A549 (cell line): ENCODE measurements around the gene ZNRF4. TPM values are rescaled to one million over a fixed set of nuclear protein-coding genes. Genes with fewer than 3 reads are reported as not detected.
"Not testable (repeated sequence)": the region's sequence is repeated elsewhere in the genome, so short reads cannot be mapped to it uniquely, and the experiment has no call there.

ENCODE experiments used
- ATAC-seq, 2 experiments: fragments of 200-7000 bp in 1 of 2; fragments of >200 bp in 1 of 2; cut with Nextera tagmentation in 1 of 2; cut with Tn5 transposase in 1 of 2; 3 replicates each; pipeline versions ENCODE4 v1.8.0 to v1.9.1; 2018 to 2020; ENCODE audit warnings: mild to moderate bottlenecking in 1 of 2, moderate library complexity in 1 of 2
- CTCF ChIA-PET: fragments of 300-600 bp; sonication (Branson Sonifier 250); formaldehyde crosslinking; extraction: SDS; loops from one replicate; lab custom pipeline; 2021; ENCODE audit warnings: antibody characterized with exemption, inconsistent platforms; lab: Yijun Ruan, JAX
- POLR2A ChIA-PET: fragments of 350-600 bp; formaldehyde crosslinking; extraction: SDS; loops from one replicate; lab custom pipeline; 2021; ENCODE audit warnings: antibody characterized with exemption, inconsistent platforms; lab: Yijun Ruan, JAX
- DNase-seq, 2 experiments: peaks; one replicate each; pipeline versions ENCODE4 v3.0.0 to v3.0.0-alpha.2; 2011 to 2016; ENCODE audit warnings: low read depth in 1 of 2, low spot score in 1 of 2
- FAIRE-seq: peaks from 2 replicates; lab custom pipeline; 2011; peaks lifted over from hg19 to GRCh38; lab: Jason Lieb, UNC
- H3K27ac ChIP-seq, 2 experiments: fragments of >200 bp; sonication (Bioruptor Twin); formaldehyde crosslinking; 3 replicates each; pipeline ENCODE4 v1.5.1; 2016 to 2017
- H3K4me1 ChIP-seq: fragments of >200 bp; sonication (Bioruptor Twin); formaldehyde crosslinking; 3 replicates; pipeline ENCODE4 v1.6.1; 2016
- H3K4me2 ChIP-seq: fragments of >200 bp; sonication (Bioruptor Twin); formaldehyde crosslinking; 3 replicates; pipeline ENCODE4 v1.6.1; 2016
- H3K4me3 ChIP-seq: fragments of >200 bp; sonication (Bioruptor Twin); formaldehyde crosslinking; 3 replicates; pipeline ENCODE4 v1.5.1; 2016
- H3K9me3 ChIP-seq: fragments of >200 bp; sonication (Bioruptor Twin); formaldehyde crosslinking; 3 replicates; pipeline ENCODE4 v1.6.1; 2016
- CHD2 ChIP-seq: fragments of 150-350 bp; IDR thresholded peaks from 2 replicates; pipeline ENCODE4 v1.6.1; 2014; ENCODE audit warnings: low read length; ENCODE audit not compliant: partially characterized antibody
- EHF ChIP-seq: fragments of 250-450 bp; sonication (Bioruptor Pico); IDR thresholded peaks from 2 replicates; pipeline ENCODE4 v1.5.0; 2020; ENCODE audit warnings: mild to moderate bottlenecking
- GATA3 ChIP-seq: IDR thresholded peaks from 2 replicates; pipeline ENCODE4 v1.6.1; 2012; ENCODE audit warnings: borderline replicate concordance
- HEYL ChIP-seq: fragments of 250-450 bp; sonication (Bioruptor Pico); IDR thresholded peaks from 2 replicates; pipeline ENCODE4 v1.8.0; 2021; ENCODE audit warnings: mild to moderate bottlenecking, moderate library complexity
- HOXA7 ChIP-seq: fragments of 250-450 bp; sonication (Bioruptor Pico); IDR thresholded peaks from 2 replicates; pipeline ENCODE4 v1.5.0; 2020; ENCODE audit warnings: mild to moderate bottlenecking, moderate library complexity
- MAFK ChIP-seq: fragments of 450-650 bp; IDR thresholded peaks from 2 replicates; pipeline ENCODE4 v1.6.1; 2014; ENCODE audit not compliant: partially characterized antibody
- MAZ ChIP-seq: fragments of 150-350 bp; IDR thresholded peaks from 2 replicates; pipeline ENCODE4 v1.6.1; 2014; ENCODE audit warnings: antibody characterized with exemption, low read depth, low read length, borderline replicate concordance
- NFE2L2 ChIP-seq: fragments of 150-350 bp; conservative IDR thresholded peaks from 2 replicates; pipeline ENCODE4 v1.6.1; 2014; ENCODE audit warnings: low read length
- NPAS2 ChIP-seq: fragments of 250-450 bp; sonication (Bioruptor Pico); IDR thresholded peaks from 2 replicates; pipeline ENCODE4 v1.8.0; 2022; ENCODE audit warnings: mild to moderate bottlenecking, moderate library complexity, borderline replicate concordance
- NR3C1 ChIP-seq: fragments of >200 bp; sonication (Bioruptor Twin); formaldehyde crosslinking; IDR thresholded peaks from 3 replicates; pipeline ENCODE4 v1.6.1; 2017
- POLR2A ChIP-seq: IDR thresholded peaks from 2 replicates; pipeline ENCODE4 v1.6.1; 2012; ENCODE audit warnings: mild to moderate bottlenecking, low read length
- TP53 ChIP-seq: fragments of 250-450 bp; sonication (Bioruptor Pico); IDR thresholded peaks from 2 replicates; pipeline ENCODE4 v1.5.0; 2021; ENCODE audit warnings: mild to moderate bottlenecking, moderate library complexity
- ZC3H11A ChIP-seq: fragments of 450-650 bp; IDR thresholded peaks from 2 replicates; pipeline ENCODE4 v1.6.1; 2014; ENCODE audit warnings: antibody characterized with exemption, mild to moderate bottlenecking
- ZFP36 ChIP-seq: fragments of 450-650 bp; IDR thresholded peaks from 2 replicates; pipeline ENCODE4 v1.6.1; 2014; ENCODE audit warnings: borderline replicate concordance; ENCODE audit not compliant: partially characterized antibody
- ZNF302 ChIP-seq: fragments of 250-450 bp; sonication (Bioruptor Pico); IDR thresholded peaks from 2 replicates; pipeline ENCODE4 v1.9.0; 2021; ENCODE audit warnings: inconsistent platforms, mild to moderate bottlenecking, moderate library complexity
- WGBS: methylation state at CpG from one replicate; pipeline ENCODE4 v1.1.6; 2017; ENCODE audit errors: missing lambda C conversion rate; 5-methylcytosine and 5-hydroxymethylcytosine counted together
- polyA plus RNA-seq, 4 experiments: library from polyadenylated mRNA; depleted of rRNA in 3 of 4; stranded (reverse); fragments of >200 nt; fragmentation: RNase III in 1 of 4; extraction: RNeasy Plus Mini Kit Qiagen cat#74134 plus additional on column Dnase treatment in 1 of 4; gene quantifications; 2 replicates in 3 of 4; 3 replicates in 1 of 4; pipeline ENCODE4 v1.2.3, GENCODE V29; 2011 to 2017
- TF ChIP-seq, protein P1 (sequence below): fragments of 200-600 bp; sonication (generic); IDR thresholded peaks from 2 replicates; pipeline ENCODE4 v1.6.1; 2016; ENCODE audit warnings: antibody characterized with exemption, mild to moderate bottlenecking, moderate library complexity
- TF ChIP-seq, protein P2 (sequence below): fragments of >200 bp; sonication (Bioruptor Twin); formaldehyde crosslinking; IDR thresholded peaks from 2 replicates; pipeline ENCODE4 v1.6.1; 2016
- TF ChIP-seq, protein P3 (sequence below): fragments of 150-350 bp; IDR thresholded peaks from 2 replicates; pipeline ENCODE4 v1.6.1; 2014; ENCODE audit warnings: low read depth, mild to moderate bottlenecking, low read length
- TF ChIP-seq, protein P4 (sequence below): fragments of 450-650 bp; IDR thresholded peaks from 2 replicates; pipeline ENCODE4 v1.6.1; 2014; ENCODE audit warnings: antibody characterized with exemption

The ZNRF4 gene
- polyA plus RNA-seq, 2 of the 4 experiments (the other 2 are of a cell fraction): not detected

DNA sequence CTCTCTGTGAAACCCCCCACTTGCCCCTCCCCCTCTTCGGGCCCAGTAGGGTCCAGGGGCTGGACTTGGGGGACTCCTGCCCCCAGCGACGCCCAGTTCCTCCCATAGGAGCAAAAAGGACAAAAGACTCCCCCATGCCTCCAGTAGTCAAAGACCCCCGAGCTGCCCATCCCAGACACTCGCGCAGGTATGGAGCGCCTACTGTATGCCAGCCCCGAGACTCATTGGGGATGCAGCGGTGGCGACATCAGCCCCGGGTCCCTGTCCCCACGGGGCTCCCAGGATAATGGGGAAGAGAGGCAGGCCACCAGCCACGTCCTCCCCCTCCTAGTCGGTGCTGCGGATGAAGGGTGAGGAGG is 18.3 kb upstream of the ZNRF4 start (continued):
- TF ChIP-seq, protein P1, sequence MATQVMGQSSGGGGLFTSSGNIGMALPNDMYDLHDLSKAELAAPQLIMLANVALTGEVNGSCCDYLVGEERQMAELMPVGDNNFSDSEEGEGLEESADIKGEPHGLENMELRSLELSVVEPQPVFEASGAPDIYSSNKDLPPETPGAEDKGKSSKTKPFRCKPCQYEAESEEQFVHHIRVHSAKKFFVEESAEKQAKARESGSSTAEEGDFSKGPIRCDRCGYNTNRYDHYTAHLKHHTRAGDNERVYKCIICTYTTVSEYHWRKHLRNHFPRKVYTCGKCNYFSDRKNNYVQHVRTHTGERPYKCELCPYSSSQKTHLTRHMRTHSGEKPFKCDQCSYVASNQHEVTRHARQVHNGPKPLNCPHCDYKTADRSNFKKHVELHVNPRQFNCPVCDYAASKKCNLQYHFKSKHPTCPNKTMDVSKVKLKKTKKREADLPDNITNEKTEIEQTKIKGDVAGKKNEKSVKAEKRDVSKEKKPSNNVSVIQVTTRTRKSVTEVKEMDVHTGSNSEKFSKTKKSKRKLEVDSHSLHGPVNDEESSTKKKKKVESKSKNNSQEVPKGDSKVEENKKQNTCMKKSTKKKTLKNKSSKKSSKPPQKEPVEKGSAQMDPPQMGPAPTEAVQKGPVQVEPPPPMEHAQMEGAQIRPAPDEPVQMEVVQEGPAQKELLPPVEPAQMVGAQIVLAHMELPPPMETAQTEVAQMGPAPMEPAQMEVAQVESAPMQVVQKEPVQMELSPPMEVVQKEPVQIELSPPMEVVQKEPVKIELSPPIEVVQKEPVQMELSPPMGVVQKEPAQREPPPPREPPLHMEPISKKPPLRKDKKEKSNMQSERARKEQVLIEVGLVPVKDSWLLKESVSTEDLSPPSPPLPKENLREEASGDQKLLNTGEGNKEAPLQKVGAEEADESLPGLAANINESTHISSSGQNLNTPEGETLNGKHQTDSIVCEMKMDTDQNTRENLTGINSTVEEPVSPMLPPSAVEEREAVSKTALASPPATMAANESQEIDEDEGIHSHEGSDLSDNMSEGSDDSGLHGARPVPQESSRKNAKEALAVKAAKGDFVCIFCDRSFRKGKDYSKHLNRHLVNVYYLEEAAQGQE: no peak
- no peak for TF ChIP-seq ZC3H11A
- TF ChIP-seq HOXA7: no peak

DNA sequence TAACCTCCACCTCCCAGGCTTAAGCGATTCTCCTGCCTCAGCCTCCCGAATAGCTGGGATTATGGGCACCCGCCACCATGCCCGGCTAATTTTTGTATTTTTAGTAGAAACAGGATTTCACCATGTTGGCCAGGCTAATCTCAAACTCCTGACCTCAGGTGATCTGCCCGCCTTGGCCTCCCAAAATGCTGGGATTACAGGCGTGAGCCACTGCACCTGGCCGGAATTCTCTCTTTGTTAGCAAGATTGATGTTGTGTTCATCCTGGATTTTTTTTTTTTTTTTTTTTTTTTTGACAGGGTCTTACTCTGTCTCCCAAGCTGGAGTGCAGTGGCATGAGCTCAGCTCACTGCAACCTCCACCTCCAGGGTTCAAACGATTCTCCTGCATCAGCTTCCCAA is 16.5 kb upstream of the ZNRF4 start:
- 82% methylated on average over 8 of the region's 8 CpGs for WGBS
- POLR2A ChIA-PET, H3K27ac ChIP-seq, H3K9me3 ChIP-seq, DNase-seq, FAIRE-seq, ATAC-seq, H3K4me2 ChIP-seq, H3K4me3 ChIP-seq, CTCF ChIA-PET: not testable (repeated sequence)
- H3K4me1 ChIP-seq: peaks cover 25% of the 10 kb centered on the region

DNA sequence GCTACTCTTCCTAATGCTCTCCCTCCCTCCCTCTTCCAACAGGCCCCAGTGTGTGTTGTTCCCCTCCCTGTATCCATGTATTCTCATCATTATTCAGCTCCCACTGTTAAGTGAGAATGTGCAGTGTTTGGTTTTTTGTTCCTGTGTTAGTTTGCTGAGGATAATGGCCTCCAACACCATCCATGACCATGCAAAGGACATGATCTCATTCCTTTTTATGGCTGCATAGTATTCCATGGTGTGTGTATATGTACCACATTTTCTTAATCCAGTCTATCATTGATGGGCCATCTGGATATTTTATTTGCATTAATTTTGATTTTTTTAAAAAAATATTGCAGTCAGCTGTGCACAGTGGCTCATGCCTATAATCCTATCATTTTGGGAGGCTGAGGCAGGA is 15.8 kb upstream of the ZNRF4 start:
- ATAC-seq: no peak
- Histone ChIP-seq H3K9me3 (no peaks in the 10 kb centered on the region), H3K4me2 (no peak overlapping the region), H3K4me3 (no peak overlapping the region), H3K27ac (no peak overlapping the region), H3K4me1 (peaks cover 18% of the 10 kb centered on the region)
- no peak for DNase-seq
- no peak for FAIRE-seq
- CTCF ChIA-PET: no interaction called here
- no peak for TF ChIP-seq NR3C1
- TF ChIP-seq CHD2: no peak
- TF ChIP-seq, protein P2, sequence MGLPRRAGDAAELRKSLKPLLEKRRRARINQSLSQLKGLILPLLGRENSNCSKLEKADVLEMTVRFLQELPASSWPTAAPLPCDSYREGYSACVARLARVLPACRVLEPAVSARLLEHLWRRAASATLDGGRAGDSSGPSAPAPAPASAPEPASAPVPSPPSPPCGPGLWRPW: no peak
- TF ChIP-seq HEYL: no peak
- TF ChIP-seq NFE2L2: no peak
- no peak for TF ChIP-seq ZFP36
- TF ChIP-seq, protein P3, sequence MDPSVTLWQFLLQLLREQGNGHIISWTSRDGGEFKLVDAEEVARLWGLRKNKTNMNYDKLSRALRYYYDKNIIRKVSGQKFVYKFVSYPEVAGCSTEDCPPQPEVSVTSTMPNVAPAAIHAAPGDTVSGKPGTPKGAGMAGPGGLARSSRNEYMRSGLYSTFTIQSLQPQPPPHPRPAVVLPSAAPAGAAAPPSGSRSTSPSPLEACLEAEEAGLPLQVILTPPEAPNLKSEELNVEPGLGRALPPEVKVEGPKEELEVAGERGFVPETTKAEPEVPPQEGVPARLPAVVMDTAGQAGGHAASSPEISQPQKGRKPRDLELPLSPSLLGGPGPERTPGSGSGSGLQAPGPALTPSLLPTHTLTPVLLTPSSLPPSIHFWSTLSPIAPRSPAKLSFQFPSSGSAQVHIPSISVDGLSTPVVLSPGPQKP: no peak
- POLR2A ChIA-PET: no interaction called here

DNA sequence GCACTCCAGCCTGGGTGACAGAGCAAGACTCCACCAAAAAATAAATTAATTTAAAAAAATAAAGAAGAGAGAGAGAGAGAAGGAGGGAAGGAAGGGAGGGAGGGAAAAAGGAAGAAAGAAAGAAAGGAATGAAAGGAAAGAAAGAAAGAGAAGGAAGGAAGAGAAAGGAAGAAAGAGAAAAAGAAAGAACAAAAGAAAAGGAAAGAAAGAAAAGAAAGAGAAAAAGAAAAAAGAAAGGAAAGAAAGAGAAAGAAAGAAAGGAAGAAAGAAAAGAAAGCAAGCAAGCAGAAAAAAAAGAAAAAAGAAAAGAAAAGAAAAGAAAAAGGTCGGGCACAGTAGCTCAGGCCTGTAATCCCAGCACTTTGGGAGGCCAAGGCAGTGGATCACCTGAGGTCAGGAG is 14.9 kb upstream of the ZNRF4 start:
- Histone ChIP-seq H3K9me3 (no peaks in the 10 kb centered on the region), H3K4me3 (no peak overlapping the region), H3K27ac (no peak overlapping the region), H3K4me1 (peaks cover 10% of the 10 kb centered on the region), H3K4me2 (no peak overlapping the region)
- ChIA-PET CTCF (interaction anchor here (0.8 kb wide), 1 partner anchor 11 kb away, joined by 3 read pairs; no protein-coding TSS in a partner anchor), POLR2A (no interaction called here)
- ATAC-seq (no peak), FAIRE-seq (no peak), DNase-seq (no peak)
- 11% methylated on average over 1 of the region's 1 CpG for WGBS
- TF ChIP-seq, protein P4, sequence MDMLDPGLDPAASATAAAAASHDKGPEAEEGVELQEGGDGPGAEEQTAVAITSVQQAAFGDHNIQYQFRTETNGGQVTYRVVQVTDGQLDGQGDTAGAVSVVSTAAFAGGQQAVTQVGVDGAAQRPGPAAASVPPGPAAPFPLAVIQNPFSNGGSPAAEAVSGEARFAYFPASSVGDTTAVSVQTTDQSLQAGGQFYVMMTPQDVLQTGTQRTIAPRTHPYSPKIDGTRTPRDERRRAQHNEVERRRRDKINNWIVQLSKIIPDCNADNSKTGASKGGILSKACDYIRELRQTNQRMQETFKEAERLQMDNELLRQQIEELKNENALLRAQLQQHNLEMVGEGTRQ: no peak
- TF ChIP-seq MAFK (no peak), GATA3 (no peak), ZNF302 (CRISPR knock-in tag) (no peak), EHF (no peak), CHD2 (no peak), MAZ (no peak), TP53 (no peak), POLR2A (no peak), NPAS2 (CRISPR knock-in tag) (no peak)
